ENCODE results near the gene KLHL10.

The KLHL10 gene

DNA sequence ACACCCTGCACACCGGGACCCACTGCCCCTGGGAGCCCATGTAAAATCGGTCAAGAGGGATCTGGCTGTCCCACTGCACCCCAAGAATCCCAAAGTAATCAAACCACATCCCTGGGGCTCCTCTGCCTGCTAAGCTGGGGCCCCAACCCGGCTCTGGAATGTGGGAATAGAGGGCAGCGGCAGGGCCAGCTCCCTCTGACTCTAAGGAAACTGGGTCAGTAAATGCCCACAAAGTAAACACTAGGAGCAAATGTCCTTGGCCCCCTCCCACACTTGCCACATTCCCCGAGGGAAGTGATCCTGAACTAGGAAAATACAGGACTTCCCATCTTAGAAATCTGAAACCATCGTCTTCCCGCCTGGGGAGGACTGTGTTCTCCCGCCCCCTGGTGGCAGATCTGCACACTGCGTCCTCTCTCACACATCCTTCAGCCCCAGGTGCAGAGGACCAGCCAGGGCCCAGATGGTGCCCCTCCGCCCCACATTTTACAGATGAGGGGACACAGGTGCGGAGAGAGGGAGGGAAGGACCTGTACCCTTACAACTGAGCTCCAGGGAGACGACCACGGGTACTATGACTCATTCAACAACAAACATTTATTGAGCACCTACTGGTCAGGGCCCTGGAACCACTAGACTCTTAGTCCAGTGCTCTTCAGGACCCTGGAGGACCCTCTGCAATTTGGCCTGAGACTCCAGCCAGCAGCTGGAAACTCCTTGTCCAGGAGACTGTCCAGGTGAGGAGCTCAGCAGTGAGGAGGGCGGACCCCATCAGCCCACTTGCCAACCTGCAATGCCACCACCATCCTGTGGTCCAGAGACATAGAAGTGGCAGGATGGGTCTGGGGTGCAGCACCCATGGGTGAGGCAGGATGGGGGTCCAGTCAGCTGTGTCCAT lies 36.0 kb upstream of the KLHL10 start:
- H3K9me3 ChIP-seq (ENCODE audit: control insufficient read depth, low read length): no peaks in the 10 kb centered on the region
- H3K36me3 ChIP-seq (ENCODE audit: control insufficient read depth, insufficient read depth, low read length): peaks cover 21% of the 10 kb centered on the region
- no peak overlapping the region for H3K4me3 ChIP-seq (ENCODE audit: extremely low read depth, insufficient read depth, low read length, poor library complexity, severe bottlenecking)
- 24% methylated on average over 8 to 10 of the region's 14 CpGs for WGBS, 2 experiments (ENCODE audit: insufficient coverage in 2 of 2)
- peak overlapping the region; percentile 59 for H3K27ac ChIP-seq (ENCODE audit: low read depth, low read length, severe bottlenecking)
- H3K4me1 ChIP-seq (ENCODE audit: control insufficient read depth, insufficient read depth, low read length, poor library complexity, severe bottlenecking): peaks cover 11% of the 10 kb centered on the region

DNA sequence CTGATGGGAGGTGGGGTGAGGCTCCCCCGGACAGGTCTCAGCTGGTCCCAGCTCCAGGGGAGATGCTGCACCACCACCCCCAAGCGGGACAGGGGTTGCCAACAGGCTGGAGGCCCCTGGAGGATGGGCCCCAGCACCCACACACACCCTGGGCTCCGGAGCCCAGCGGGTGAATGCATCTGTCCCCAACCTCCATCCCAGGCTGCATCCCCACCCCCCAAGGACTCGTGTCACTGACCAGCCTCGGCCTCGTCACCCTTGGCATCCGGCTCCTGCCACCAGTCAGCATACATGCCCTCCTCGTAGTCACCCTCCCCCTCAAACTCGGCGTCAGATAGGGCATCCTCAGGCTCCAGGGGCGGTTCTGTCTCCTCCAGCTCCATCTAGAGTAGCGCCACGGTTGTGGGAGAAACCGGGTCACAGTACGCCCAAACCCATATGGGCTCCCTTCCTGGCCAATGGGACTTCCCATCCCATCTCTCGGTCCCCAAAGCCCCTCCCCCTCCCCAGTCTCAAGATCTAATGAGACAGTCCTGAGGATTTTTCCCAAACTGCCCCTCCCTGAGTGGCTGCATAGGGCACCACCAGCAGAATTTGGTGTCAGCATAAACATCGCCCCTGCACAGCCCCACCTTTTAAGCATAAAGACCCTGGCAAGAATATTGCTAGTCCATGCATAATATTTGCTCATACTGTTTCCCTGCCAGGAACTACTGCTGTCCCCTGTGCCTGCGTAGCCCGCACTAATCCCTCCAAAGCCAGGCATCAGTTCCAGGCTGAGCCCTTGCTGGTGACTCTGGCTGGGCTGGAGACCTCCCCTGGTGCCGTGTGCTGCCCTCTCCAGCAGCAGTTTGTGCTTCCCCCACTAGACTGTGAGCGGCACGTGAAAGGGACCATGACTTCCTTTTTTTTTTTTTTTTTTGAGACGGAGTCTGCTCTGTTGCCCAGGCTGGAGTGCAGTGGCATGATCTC lies 34.3 kb upstream of the KLHL10 start:
- H3K36me3 ChIP-seq (ENCODE audit: control insufficient read depth, insufficient read depth, low read length): peaks cover 24% of the 10 kb centered on the region
- WGBS, 2 experiments (ENCODE audit: insufficient coverage in 2 of 2): 84 to 87% methylated on average over 20 to 22 of the region's 24 CpGs
- H3K4me1 ChIP-seq (ENCODE audit: control insufficient read depth, insufficient read depth, low read length, poor library complexity, severe bottlenecking): peaks cover 11% of the 10 kb centered on the region
- no peak overlapping the region for H3K27ac ChIP-seq (ENCODE audit: low read depth, low read length, severe bottlenecking)
- no peak overlapping the region for H3K4me3 ChIP-seq (ENCODE audit: extremely low read depth, insufficient read depth, low read length, poor library complexity, severe bottlenecking)
- H3K9me3 ChIP-seq (ENCODE audit: control insufficient read depth, low read length): no peaks in the 10 kb centered on the region

GRCh38 chr17:41806685-41807445 lies 30.8 kb upstream of the KLHL10 start:
- no peaks in the 10 kb centered on the region for H3K9me3 ChIP-seq (ENCODE audit: control insufficient read depth, low read length)
- WGBS, 2 experiments (ENCODE audit: insufficient coverage in 2 of 2): 88 to 94% methylated on average over 7 to 8 of the region's 8 CpGs
- no peak overlapping the region for H3K4me3 ChIP-seq (ENCODE audit: extremely low read depth, insufficient read depth, low read length, poor library complexity, severe bottlenecking)
- no peak overlapping the region for H3K27ac ChIP-seq (ENCODE audit: low read depth, low read length, severe bottlenecking)
- H3K4me1 ChIP-seq (ENCODE audit: control insufficient read depth, insufficient read depth, low read length, poor library complexity, severe bottlenecking): no peaks in the 10 kb centered on the region
- H3K36me3 ChIP-seq (ENCODE audit: control insufficient read depth, insufficient read depth, low read length): peaks cover 43% of the 10 kb centered on the region

GRCh38 chr17:41810659-41811548 lies 26.7 kb upstream of the KLHL10 start:
- Histone ChIP-seq H3K27ac (ENCODE audit: low read depth, low read length, severe bottlenecking) (peak overlapping the region; percentile 89), H3K4me3 (ENCODE audit: extremely low read depth, insufficient read depth, low read length, poor library complexity, severe bottlenecking) (peak overlapping the region; percentile 86), H3K9me3 (ENCODE audit: control insufficient read depth, low read length) (no peaks in the 10 kb centered on the region), H3K36me3 (ENCODE audit: control insufficient read depth, insufficient read depth, low read length) (peaks cover 33% of the 10 kb centered on the region), H3K4me1 (ENCODE audit: control insufficient read depth, insufficient read depth, low read length, poor library complexity, severe bottlenecking) (peaks cover 9% of the 10 kb centered on the region)
- WGBS, 2 experiments (ENCODE audit: insufficient coverage in 2 of 2): 26 to 39% methylated on average over 35 to 52 of the region's 58 CpGs

- H3K27ac ChIP-seq (ENCODE audit: low read depth, low read length, severe bottlenecking): peak within 1 kb of the TSS; percentile 89
- no peaks in the 10 kb centered on the region for H3K9me3 ChIP-seq (ENCODE audit: control insufficient read depth, low read length)
- H3K36me3 ChIP-seq (ENCODE audit: control insufficient read depth, insufficient read depth, low read length): peaks cover 30% of the 10 kb centered on the region
- 0% methylated on average over 79 to 81 of the region's 96 CpGs for WGBS, 2 experiments (ENCODE audit: insufficient coverage in 2 of 2)
- H3K4me1 ChIP-seq (ENCODE audit: control insufficient read depth, insufficient read depth, low read length, poor library complexity, severe bottlenecking): peaks cover 9% of the 10 kb centered on the region
- H3K4me3 ChIP-seq (ENCODE audit: extremely low read depth, insufficient read depth, low read length, poor library complexity, severe bottlenecking): peak within 1 kb of the TSS; percentile 86
These were observed 25.9 kb upstream of the KLHL10 start, which contains the start of gene P3H4 for GRCh38 chr17:41811549-41812380. Gene P3H4 (minus strand): TSS chr17:41811949. CDS start chr17:41811915, 34 bp downstream.

- Histone ChIP-seq H3K4me1 (ENCODE audit: control insufficient read depth, insufficient read depth, low read length, poor library complexity, severe bottlenecking) (peaks cover 9% of the 10 kb centered on the region), H3K4me3 (ENCODE audit: extremely low read depth, insufficient read depth, low read length, poor library complexity, severe bottlenecking) (peak within 1 kb of the TSS; percentile 86), H3K27ac (ENCODE audit: low read depth, low read length, severe bottlenecking) (peak within 1 kb of the TSS; percentile 89), H3K9me3 (ENCODE audit: control insufficient read depth, low read length) (no peaks in the 10 kb centered on the region), H3K36me3 (ENCODE audit: control insufficient read depth, insufficient read depth, low read length) (peaks cover 38% of the 10 kb centered on the region)
- WGBS, 2 experiments (ENCODE audit: insufficient coverage in 2 of 2): 1% methylated on average over 19 to 27 of the region's 35 CpGs
These were observed 25.1 kb upstream of the KLHL10 start, which contains the start of gene FKBP10 for GRCh38 chr17:41812381-41813151. Gene FKBP10 (plus strand): TSS chr17:41813004. CDS start chr17:41813035, 31 bp downstream.

GRCh38 chr17:41813152-41813680 lies 24.4 kb upstream of the KLHL10 start:
- H3K4me1 ChIP-seq (ENCODE audit: control insufficient read depth, insufficient read depth, low read length, poor library complexity, severe bottlenecking): peaks cover 9% of the 10 kb centered on the region
- H3K36me3 ChIP-seq (ENCODE audit: control insufficient read depth, insufficient read depth, low read length): peaks cover 44% of the 10 kb centered on the region
- H3K4me3 ChIP-seq (ENCODE audit: extremely low read depth, insufficient read depth, low read length, poor library complexity, severe bottlenecking): peak overlapping the region; percentile 86
- peak overlapping the region; percentile 89 for H3K27ac ChIP-seq (ENCODE audit: low read depth, low read length, severe bottlenecking)
- WGBS, 2 experiments (ENCODE audit: insufficient coverage in 2 of 2): 0% methylated on average over 8 to 9 of the region's 12 CpGs
- H3K9me3 ChIP-seq (ENCODE audit: control insufficient read depth, low read length): no peaks in the 10 kb centered on the region

GRCh38 chr17:41813699-41814124 lies 23.9 kb upstream of the KLHL10 start:
- H3K4me3 ChIP-seq (ENCODE audit: extremely low read depth, insufficient read depth, low read length, poor library complexity, severe bottlenecking): peak overlapping the region; percentile 86

More at GRCh38 chr17:41813699-41814124, 23.9 kb upstream of the KLHL10 start:
- Histone ChIP-seq H3K27ac (ENCODE audit: low read depth, low read length, severe bottlenecking) (peak overlapping the region; percentile 89), H3K9me3 (ENCODE audit: control insufficient read depth, low read length) (no peaks in the 10 kb centered on the region), H3K36me3 (ENCODE audit: control insufficient read depth, insufficient read depth, low read length) (peaks cover 42% of the 10 kb centered on the region), H3K4me1 (ENCODE audit: control insufficient read depth, insufficient read depth, low read length, poor library complexity, severe bottlenecking) (peaks cover 9% of the 10 kb centered on the region)
- 14 to 25% methylated on average over 8 to 9 of the region's 9 CpGs for WGBS, 2 experiments (ENCODE audit: insufficient coverage in 2 of 2)
